IMR-90 (cell line): ENCODE results near the gene KLF2. TPM values are rescaled to one million over a fixed set of nuclear protein-coding genes. Genes with fewer than 3 reads are reported as not detected.

Experiments
- ATAC-seq: fragments of 200-7000 bp; cut with Tn5 transposase; 2 replicates; pipeline ENCODE4 v1.9.1; 2020; ENCODE audit warnings: low read depth, mild to moderate bottlenecking, moderate library complexity
- BruUV-seq: library from RNA; stranded (reverse); fragments of 400-500 nt; replicated peaks from 2 replicates; lab custom pipeline; 2021; lab: Mats Ljungman, UMichigan
- CTCF ChIA-PET: fragments of 300-600 bp; formaldehyde crosslinking; extraction: SDS; loops from one replicate; lab custom pipeline; 2021; ENCODE audit warnings: antibody characterized with exemption; lab: Yijun Ruan, JAX
- POLR2A ChIA-PET: fragments of 300-600 bp; sonication (Branson Sonifier 250); formaldehyde crosslinking; loops from one replicate; lab custom pipeline; 2022; ENCODE audit warnings: antibody characterized with exemption; ENCODE audit not compliant: unreplicated experiment; lab: Charles Lee
- DNase-seq: peaks from one replicate; pipeline ENCODE4 v3.0.0; 2013
- H2AFZ ChIP-seq: replicated peaks from 2 replicates; pipeline ENCODE3; 2013; ENCODE audit warnings: low read length, mild to moderate bottlenecking; ENCODE audit not compliant: poor library complexity
- H2AK5ac ChIP-seq: 2 replicates; pipeline ENCODE4 v1.6.1; 2013; ENCODE audit warnings: low read depth, low read length, inconsistent platforms
- H2AK9ac ChIP-seq: replicated peaks from 2 replicates; pipeline ENCODE3; 2013; ENCODE audit warnings: mild to moderate bottlenecking, low read depth, low read length, moderate library complexity; ENCODE audit not compliant: poor library complexity
- H2BK120ac ChIP-seq: 2 replicates; pipeline ENCODE4 v1.6.1; 2013; ENCODE audit warnings: low read depth, low read length, inconsistent platforms
- H2BK15ac ChIP-seq: 3 replicates; pipeline ENCODE4 v1.6.1; 2013; ENCODE audit warnings: low read depth, low read length, inconsistent platforms
- H2BK20ac ChIP-seq: 2 replicates; pipeline ENCODE4 v1.6.1; 2013; ENCODE audit warnings: low read depth, mild to moderate bottlenecking, inconsistent platforms, low read length, moderate library complexity
- H2BK5ac ChIP-seq: 2 replicates; pipeline ENCODE4 v1.6.1; 2013; ENCODE audit warnings: mild to moderate bottlenecking, low read depth, low read length, inconsistent platforms; ENCODE audit not compliant: poor library complexity, severe bottlenecking
- H3K14ac ChIP-seq: replicated peaks from 2 replicates; pipeline ENCODE4 v1.6.1; 2013; ENCODE audit warnings: low read depth, low read length, inconsistent platforms
- H3K18ac ChIP-seq: 2 replicates; pipeline ENCODE4 v1.6.1; 2013; ENCODE audit warnings: low read depth, low read length, control low read depth
- H3K23ac ChIP-seq: 2 replicates; pipeline ENCODE4 v1.6.1; 2013; ENCODE audit warnings: low read depth, low read length, inconsistent platforms
- H3K27ac ChIP-seq: 2 replicates; pipeline ENCODE4 v1.5.1; 2013; ENCODE audit warnings: mild to moderate bottlenecking, control low read depth, low read length; ENCODE audit not compliant: insufficient read depth
- H3K27me3 ChIP-seq: 2 replicates; pipeline ENCODE4 v1.6.1; 2013; ENCODE audit warnings: low read length; ENCODE audit not compliant: control insufficient read depth, insufficient read depth
- H3K36me3 ChIP-seq: 2 replicates; pipeline ENCODE4 v1.6.1; 2013; ENCODE audit warnings: low read length, mixed read lengths; ENCODE audit not compliant: control insufficient read depth, insufficient read depth
- H3K4ac ChIP-seq: 2 replicates; pipeline ENCODE4 v1.6.1; 2013; ENCODE audit warnings: low read depth, low read length, inconsistent platforms
- H3K4me1 ChIP-seq: 2 replicates; pipeline ENCODE4 v1.6.1; 2013; ENCODE audit warnings: low read length, mixed read lengths; ENCODE audit not compliant: control insufficient read depth, insufficient read depth
- H3K4me2 ChIP-seq: 2 replicates; pipeline ENCODE4 v1.6.1; 2013; ENCODE audit warnings: low read depth, mild to moderate bottlenecking, control low read depth, low read length, moderate library complexity
- H3K4me3 ChIP-seq: 2 replicates; pipeline ENCODE4 v1.5.1; 2013; ENCODE audit warnings: low read depth, mild to moderate bottlenecking, control low read depth, low read length, moderate library complexity; ENCODE audit not compliant: insufficient read depth
- H3K56ac ChIP-seq: 2 replicates; pipeline ENCODE4 v1.6.1; 2013; ENCODE audit warnings: low read length, inconsistent platforms; ENCODE audit not compliant: insufficient read depth; ENCODE audit errors: extremely low read depth
- H3K79me1 ChIP-seq, 2 experiments: 2 replicates each; pipeline ENCODE4 v1.6.1; 2013; ENCODE audit warnings: low read length in 2 of 2, inconsistent platforms in 1 of 2, low read depth in 1 of 2
- H3K9ac ChIP-seq: 2 replicates; pipeline ENCODE4 v1.6.1; 2013; ENCODE audit warnings: low read depth, low read length, control low read depth
- H3K9me1 ChIP-seq: 2 replicates; pipeline ENCODE4 v1.6.1; 2013; ENCODE audit warnings: low read length, inconsistent platforms; ENCODE audit not compliant: insufficient read depth
- H3K9me3 ChIP-seq: 2 replicates; pipeline ENCODE4 v1.6.1; 2013; ENCODE audit warnings: low read length; ENCODE audit not compliant: control insufficient read depth, insufficient read depth
- H4K20me1 ChIP-seq: 2 replicates; pipeline ENCODE4 v1.6.1; 2013; ENCODE audit warnings: low read length, inconsistent platforms; ENCODE audit not compliant: insufficient read depth
- H4K5ac ChIP-seq: 2 replicates; pipeline ENCODE4 v1.6.1; 2013; ENCODE audit warnings: mild to moderate bottlenecking, low read depth, low read length, control low read depth
- H4K8ac ChIP-seq, 2 experiments: 2 replicates each; pipeline ENCODE4 v1.6.1; 2013; ENCODE audit warnings: low read depth in 2 of 2, low read length in 2 of 2, control low read depth in 1 of 2, inconsistent platforms in 1 of 2
- H4K91ac ChIP-seq: 2 replicates; pipeline ENCODE4 v1.6.1; 2013; ENCODE audit warnings: low read depth, low read length, inconsistent platforms; ENCODE audit not compliant: insufficient read depth
- CEBPB ChIP-seq: IDR thresholded peaks from 2 replicates; pipeline ENCODE4 v1.6.1; 2012; ENCODE audit warnings: low read depth, low read length, improper control_type of control experiment
- RFX5 ChIP-seq: IDR thresholded peaks from 2 replicates; pipeline ENCODE4 v1.8.0; 2012; ENCODE audit warnings: low read depth, mild to moderate bottlenecking, low read length, moderate library complexity
- SMC3 ChIP-seq: fragments of 150-350 bp; IDR thresholded peaks from 2 replicates; pipeline ENCODE4 v1.6.1; 2016; ENCODE audit warnings: low read depth, mild to moderate bottlenecking, antibody characterized with exemption, low read length, moderate library complexity
- WGBS, 2 experiments: methylation state at CpG; one replicate each; pipeline versions ENCODE4 v1.1.5 to v1.1.7; 2013; ENCODE audit warnings: missing lambda C conversion rate in 2 of 2; ENCODE audit not compliant: insufficient read length in 1 of 2; ENCODE audit errors: extremely low coverage in 2 of 2; 5-methylcytosine and 5-hydroxymethylcytosine counted together
- dilution Hi-C: fragments of 300-500 bp; cut with HindIII; formaldehyde crosslinking; loops from one replicate; pipeline ENCODE4 v1.14.3; 2018; ENCODE audit warnings: low sequenced_read_pairs; ENCODE audit not compliant: unreplicated experiment
- in situ Hi-C: fragments of 300-500 bp; cut with MboI; formaldehyde crosslinking; loops from 3 replicates; pipeline ENCODE4 v1.14.3; 2019; ENCODE audit warnings: low sequenced_read_pairs, inconsistent platforms, mixed read lengths
- intact Hi-C: fragments of 100-400 bp; cut with micrococcal nuclease; formaldehyde crosslinking; loops from 2 replicates; pipeline ENCODE4 v1.10.0; 2022
- polyA plus RNA-seq, 3 experiments: library from polyadenylated mRNA; depleted of rRNA; stranded (reverse); fragments of >200 nt; gene quantifications; 2 replicates each; pipeline ENCODE4 v1.2.3, GENCODE V29; 2012; ENCODE audit warnings: low replicate concordance in 1 of 3
- total RNA-seq: library from RNA; depleted of rRNA; stranded (reverse); fragments of >200 nt; gene quantifications from 2 replicates; pipeline ENCODE4 v1.2.3, GENCODE V29; 2012

Gene KLF2
- total and polyA plus RNA-seq, 2 of the 4 experiments (the other 2 are of a cell fraction): 1.1 to 34.4 TPM

- no peak overlapping the region for H4K5ac ChIP-seq
- intact Hi-C loops (no loop called here), dilution Hi-C loops (no loop called here), in situ Hi-C loops (no loop called here)
- H2BK120ac ChIP-seq: no peak overlapping the region
- no peak overlapping the region for H2AFZ ChIP-seq
- H2AK5ac ChIP-seq: no peak overlapping the region
- peaks cover 10% of the 10 kb centered on the region; the same call in 1 of the 2 replicates for H3K4me1 ChIP-seq
- H4K20me1 ChIP-seq: 0 out of 2 replicates have a peak, but pooled peaks cover 6% of the 10 kb centered on the region
- no peak overlapping the region for H2BK15ac ChIP-seq
- peaks cover 18% of the 10 kb centered on the region for H3K9me1 ChIP-seq
- H3K14ac ChIP-seq: no peak overlapping the region
- H2AK9ac ChIP-seq: no peak overlapping the region
- DNase-seq (no peak), ATAC-seq (no peak)
- no peak overlapping the region for H3K23ac ChIP-seq
- H3K27ac ChIP-seq: no peak overlapping the region
- H3K36me3 ChIP-seq: peaks cover 3% of the 10 kb centered on the region; the same call in 1 of the 2 replicates
- H3K9ac ChIP-seq: no peak overlapping the region
- WGBS, 2 experiments: no CpG with 5 or more reads among the region's 3 CpGs
- POLR2A ChIA-PET: no interaction called here
- no peak overlapping the region for H2BK20ac ChIP-seq
- H3K56ac ChIP-seq: no peak overlapping the region
- no peak overlapping the region for H3K4ac ChIP-seq
- no peak overlapping the region for H4K91ac ChIP-seq
- H2BK5ac ChIP-seq: no peak overlapping the region
- H3K4me3 ChIP-seq: no peak overlapping the region
- H3K79me1 ChIP-seq: peaks cover 7 to 18% of the 10 kb centered on the region in 2 experiments; a peak in 2 of 4 replicates
- CTCF ChIA-PET: no interaction called here
- no peak overlapping the region for H3K4me2 ChIP-seq
- no peak overlapping the region for H3K18ac ChIP-seq
- no TSS peak for BruUV-seq
- H3K9me3 ChIP-seq: no peaks in the 10 kb centered on the region
- no peak for TF ChIP-seq SMC3
- TF ChIP-seq RFX5: no peak
- TF ChIP-seq CEBPB: no peak
- no peaks in the 10 kb centered on the region for H3K27me3 ChIP-seq
- H4K8ac ChIP-seq: no peak overlapping the region
Observed at GRCh38 chr19:16369306-16369663, 44.7 kb downstream of the KLF2 start.
